Urothelium cell line (cell line): ENCODE results near the gene GPATCH3.
"Not testable (repeated sequence)": the region's sequence is repeated elsewhere in the genome, so short reads cannot be mapped to it uniquely, and the experiment has no call there.

Experiments used
- DNase-seq: peaks from one replicate; pipeline ENCODE4 v3.0.0; 2011; ENCODE audit warnings: low spot score, mixed read lengths
- FAIRE-seq: peaks from 2 replicates; lab custom pipeline; 2011; peaks lifted over from hg19 to GRCh38; lab: Jason Lieb, UNC

The GPATCH3 gene

GRCh38 chr1:26874896-26875295, 25.4 kb downstream of the GPATCH3 start:
- DNase-seq, result no peak
- no peak for FAIRE-seq

DNA sequence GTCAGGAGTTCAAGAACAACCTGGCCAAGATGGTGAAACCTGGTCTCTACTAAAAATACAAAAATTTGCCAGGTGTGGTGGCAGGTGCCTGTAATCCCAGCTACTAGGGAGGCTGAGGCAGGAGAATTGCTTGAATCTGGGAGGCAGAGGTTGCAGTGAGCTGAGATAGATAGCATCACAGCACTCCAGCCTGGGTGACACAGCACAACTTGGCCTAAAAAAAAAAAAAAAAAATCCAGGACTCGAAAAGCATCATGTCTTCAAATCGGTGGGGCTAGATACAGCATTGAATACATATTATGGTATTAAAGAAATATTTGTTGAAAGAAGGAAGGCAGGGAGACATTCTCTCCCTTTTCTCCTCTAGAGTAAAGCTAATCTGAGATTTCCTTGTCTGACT, 27.2 kb downstream of the GPATCH3 start:
- FAIRE-seq, DNase-seq: not testable (repeated sequence)

DNA sequence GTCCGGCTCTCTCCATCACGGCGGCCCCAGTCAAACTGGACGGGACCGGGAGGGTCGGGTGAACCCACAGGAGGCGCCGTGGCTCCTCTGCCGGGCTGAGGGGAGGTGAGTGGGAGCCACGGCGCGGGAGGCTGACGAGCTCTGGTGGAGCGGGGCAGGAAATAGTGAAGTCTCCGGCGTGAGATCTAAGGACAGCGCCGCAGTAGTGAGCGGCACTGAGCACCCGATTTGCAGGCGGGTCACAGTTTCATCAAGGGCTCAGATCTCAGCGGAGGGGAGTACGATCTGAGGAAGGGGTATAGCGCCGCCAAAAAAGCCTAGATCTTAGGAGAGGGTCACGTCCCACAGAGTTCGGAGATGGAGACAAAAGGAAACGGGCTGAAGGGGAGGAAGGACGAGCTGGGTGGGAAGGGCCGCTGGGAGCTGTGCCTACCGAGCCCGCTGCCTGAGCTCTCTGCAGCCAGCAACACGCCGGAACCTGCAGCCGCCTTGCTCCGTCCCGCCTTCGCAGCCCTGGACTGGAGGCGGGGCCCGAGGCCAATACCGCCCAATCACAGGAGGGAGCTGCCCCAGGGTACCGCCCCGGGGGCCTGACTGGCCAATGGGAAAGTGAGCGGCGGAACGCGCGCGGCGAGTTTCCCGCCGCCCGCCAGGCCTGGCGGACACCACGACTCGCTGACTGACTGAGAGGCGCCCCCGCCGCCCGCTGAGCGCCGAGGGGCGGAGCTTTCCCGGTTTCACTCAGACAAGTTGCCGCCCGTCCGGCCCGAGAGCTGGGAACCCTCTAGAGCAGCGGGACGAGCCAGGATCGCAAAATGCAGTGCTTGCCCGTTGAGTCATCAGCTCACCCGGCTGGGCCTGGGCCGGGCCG, 35.4 kb downstream of the GPATCH3 start:
- DNase-seq, result peak; percentile 94
- FAIRE-seq, result peak; percentile 88

GRCh38 chr1:26863685-26864077, 36.6 kb downstream of the GPATCH3 start:
- FAIRE-seq (no peak), DNase-seq (no peak)

DNA sequence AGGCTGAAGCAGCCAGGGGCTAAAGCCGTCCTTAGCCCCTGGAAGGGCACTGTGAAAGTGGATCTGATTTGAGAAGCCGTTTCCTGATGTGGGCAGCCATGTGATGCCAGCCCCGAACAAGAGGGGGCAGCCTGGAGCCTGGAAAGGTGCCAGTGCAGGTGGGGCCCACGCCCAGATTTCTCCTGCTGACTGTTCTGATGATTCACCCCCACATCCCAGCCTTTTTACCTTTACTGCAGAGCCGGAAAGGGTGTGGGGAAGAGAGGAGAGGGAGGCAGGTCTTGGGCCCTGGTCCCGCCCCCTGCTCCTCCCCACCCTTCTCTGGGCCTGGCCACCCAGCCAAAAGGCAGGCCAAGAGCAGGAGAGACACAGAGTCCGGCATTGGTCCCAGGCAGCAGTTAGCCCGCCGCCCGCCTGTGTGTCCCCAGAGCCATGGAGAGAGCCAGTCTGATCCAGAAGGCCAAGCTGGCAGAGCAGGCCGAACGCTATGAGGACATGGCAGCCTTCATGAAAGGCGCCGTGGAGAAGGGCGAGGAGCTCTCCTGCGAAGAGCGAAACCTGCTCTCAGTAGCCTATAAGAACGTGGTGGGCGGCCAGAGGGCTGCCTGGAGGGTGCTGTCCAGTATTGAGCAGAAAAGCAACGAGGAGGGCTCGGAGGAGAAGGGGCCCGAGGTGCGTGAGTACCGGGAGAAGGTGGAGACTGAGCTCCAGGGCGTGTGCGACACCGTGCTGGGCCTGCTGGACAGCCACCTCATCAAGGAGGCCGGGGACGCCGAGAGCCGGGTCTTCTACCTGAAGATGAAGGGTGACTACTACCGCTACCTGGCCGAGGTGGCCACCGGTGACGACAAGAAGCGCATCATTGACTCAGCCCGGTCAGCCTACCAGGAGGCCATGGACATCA, 37.2 kb downstream of the GPATCH3 start, which contains the start of gene SFN:
Gene SFN (plus strand): TSS at position 369 of the 904 bp plus-strand sequence. CDS start 64 bp downstream, at position 433.
- FAIRE-seq, result peak; percentile 56

GRCh38 chr1:26861889-26862378, 38.3 kb downstream of the GPATCH3 start:
- DNase-seq (peak; percentile 49), FAIRE-seq (no peak)

More for the DNA sequence above, 37.2 kb downstream of the GPATCH3 start, which contains the start of gene SFN:
- peak; percentile 93 for DNase-seq

- FAIRE-seq, result no peak
- peak; percentile 47 for DNase-seq
Measured at GRCh38 chr1:26861286-26861701, 39.0 kb downstream of the GPATCH3 start.

DNA sequence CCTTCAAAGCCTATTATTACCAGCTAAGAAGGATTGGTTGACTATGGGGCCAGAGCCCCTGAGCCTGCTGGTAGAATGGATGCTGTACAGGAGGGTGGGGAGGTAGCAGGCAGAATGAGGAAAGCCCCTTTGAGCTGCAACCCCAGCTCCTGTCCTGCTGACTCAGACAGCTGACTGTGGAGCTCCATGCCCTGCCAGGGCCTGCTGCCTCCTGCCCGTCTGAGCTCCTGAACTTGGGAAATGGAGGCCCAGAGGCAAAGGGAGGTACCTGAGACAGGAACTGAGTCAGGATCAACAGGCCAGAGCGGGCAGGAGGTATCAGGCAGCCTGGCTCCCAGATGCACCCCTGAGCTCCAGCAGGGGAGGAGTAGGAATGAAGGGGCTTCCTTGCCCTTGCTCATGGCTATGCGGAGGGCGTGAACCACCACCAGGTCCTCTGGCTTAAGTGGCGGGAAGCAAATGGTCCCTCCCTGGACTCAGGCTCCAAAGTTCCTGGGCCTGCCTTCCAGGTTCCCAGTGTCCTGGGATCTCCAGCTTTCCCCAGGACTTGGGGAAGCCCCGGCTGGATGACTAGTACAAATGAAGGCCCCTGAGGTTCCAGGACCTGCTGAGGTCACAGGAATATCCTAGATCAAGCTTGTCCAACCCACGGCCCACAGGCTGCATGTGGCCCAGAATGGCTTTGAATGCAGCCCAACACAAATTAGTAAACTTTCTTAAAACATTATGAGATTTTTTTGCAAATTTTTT, 41.2 kb downstream of the GPATCH3 start:
- no peak for FAIRE-seq
- no peak for DNase-seq

DNA sequence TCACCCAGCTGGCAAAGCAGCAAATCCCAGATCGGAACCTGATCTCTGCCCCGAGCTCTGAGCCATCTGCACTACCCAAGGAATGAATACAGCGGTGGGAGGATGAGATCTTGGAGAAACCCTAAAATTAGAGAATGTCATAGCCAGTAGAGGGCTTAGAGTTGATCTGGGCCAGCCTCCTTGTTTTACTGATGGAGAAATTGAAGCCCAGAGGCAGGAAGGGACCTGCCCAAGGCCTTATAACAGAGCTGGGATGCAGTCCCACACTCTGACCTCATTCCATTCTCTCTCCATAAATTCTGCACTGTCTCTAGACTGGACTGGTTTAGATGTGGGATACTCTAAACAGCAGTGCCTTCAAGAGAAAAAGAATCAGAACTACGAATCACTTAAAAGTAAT, 42.1 kb downstream of the GPATCH3 start:
- no peak for DNase-seq
- no peak for FAIRE-seq

GRCh38 chr1:26857473-26858060, 42.7 kb downstream of the GPATCH3 start:
- no peak for DNase-seq
- FAIRE-seq, result no peak

- no peak for FAIRE-seq
Measured at GRCh38 chr1:26856604-26857469, 43.4 kb downstream of the GPATCH3 start.

GRCh38 chr1:26856181-26856580, 44.1 kb downstream of the GPATCH3 start:
- DNase-seq (no peak), FAIRE-seq (no peak)

More at GRCh38 chr1:26856604-26857469, 43.4 kb downstream of the GPATCH3 start:
- no peak for DNase-seq

GRCh38 chr1:26855636-26856035, 44.6 kb downstream of the GPATCH3 start:
- DNase-seq (no peak), FAIRE-seq (no peak)

- FAIRE-seq (no peak), DNase-seq (no peak)
Measured at GRCh38 chr1:26854906-26855305, 45.4 kb downstream of the GPATCH3 start.

- FAIRE-seq (no peak), DNase-seq (no peak)
Measured at GRCh38 chr1:26853600-26853999, 46.7 kb downstream of the GPATCH3 start.

DNA sequence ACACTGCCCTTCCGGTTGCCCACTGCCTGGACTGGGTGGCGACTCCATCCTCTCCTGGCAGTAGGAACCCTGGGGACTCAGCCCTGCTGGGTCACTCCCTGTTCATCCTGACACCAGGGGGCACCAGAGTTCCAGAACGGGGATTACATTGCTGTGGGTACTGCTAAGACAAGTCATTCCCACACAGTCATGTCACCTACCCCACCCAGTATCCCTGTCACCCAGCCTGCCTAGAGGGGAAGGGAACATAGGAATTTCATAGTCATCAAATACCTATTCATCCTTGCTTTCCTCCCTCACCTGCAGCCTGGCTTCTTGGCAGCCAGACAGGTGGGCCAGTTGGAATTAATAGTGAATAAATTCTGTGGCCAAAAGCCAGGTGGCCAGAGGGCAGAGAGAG, 47.1 kb downstream of the GPATCH3 start:
- FAIRE-seq (peak; percentile 73), DNase-seq (peak; percentile 81)

DNA sequence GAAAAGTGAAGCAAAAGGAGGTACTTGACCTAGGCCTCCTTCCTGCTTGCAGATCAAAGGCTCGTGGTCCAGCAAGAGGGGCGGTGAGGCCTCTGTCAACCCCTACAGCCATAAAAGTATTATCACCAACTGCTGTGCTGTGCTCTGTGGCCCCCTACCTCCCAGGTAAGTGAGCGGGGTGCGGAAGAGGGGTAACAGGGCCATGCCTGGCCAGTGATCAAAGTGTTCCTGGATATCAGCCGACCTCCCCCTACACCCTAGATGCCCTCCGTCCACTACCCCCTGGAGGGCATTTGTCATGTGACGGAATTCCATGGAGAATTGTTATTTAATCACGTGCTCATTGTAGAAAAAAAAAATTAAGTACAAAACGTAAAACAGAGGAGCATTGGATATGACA, 47.6 kb downstream of the GPATCH3 start:
- DNase-seq, result no peak
- FAIRE-seq, result no peak

DNA sequence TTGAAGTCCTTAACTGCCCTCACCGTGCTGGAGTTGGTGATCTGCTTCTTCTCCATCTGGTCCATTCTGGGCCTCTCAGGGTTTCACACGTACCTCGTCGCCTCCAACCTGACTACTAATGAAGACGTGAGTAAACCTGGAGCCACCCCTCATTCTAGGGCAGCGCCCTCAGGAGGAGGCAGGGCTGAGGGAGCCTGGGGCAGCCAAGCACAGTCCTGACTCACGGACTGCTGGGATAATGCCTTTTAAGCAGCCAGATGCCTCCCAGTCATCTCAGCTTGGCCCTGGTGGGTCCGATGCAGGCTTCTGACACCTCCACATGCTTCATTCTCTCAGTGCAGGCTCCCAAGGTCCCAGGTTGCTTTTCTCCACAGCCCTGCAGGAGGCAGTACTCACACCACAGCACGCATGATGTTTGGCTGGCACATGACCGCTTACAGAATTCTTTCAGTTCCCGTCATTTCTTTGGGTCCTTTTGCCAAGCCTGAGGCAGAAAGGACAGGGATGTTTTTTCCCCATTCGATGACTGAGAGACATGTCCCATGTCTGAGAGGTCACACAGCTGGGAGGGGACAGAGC, 49.1 kb downstream of the GPATCH3 start:
- no peak for FAIRE-seq
- DNase-seq, result no peak
